GM19043 (cell line): Measurements from ENCODE around the gene COPZ2.
"Not testable (repeated sequence)": the region's sequence is repeated elsewhere in the genome, so short reads cannot be mapped to it uniquely, and the experiment has no call there.

Experiments used
- ATAC-seq: cut with Tn5 transposase; IDR thresholded peaks from one replicate; pipeline ENCODE4 v1.9.1; 2021; ENCODE audit warnings: low read depth; ENCODE audit not compliant: unreplicated experiment

COPZ2 gene

GRCh38 chr17:47989700-47990099, 47.9 kb downstream of the COPZ2 start:
- ATAC-seq: no peak

GRCh38 chr17:47989159-47989558, 48.4 kb downstream of the COPZ2 start:
- ATAC-seq: no peak

- not testable (repeated sequence) for ATAC-seq
These were observed 49.2 kb downstream of the COPZ2 start for GRCh38 chr17:47988445-47988844.

GRCh38 chr17:47987240-47987835, 50.3 kb downstream of the COPZ2 start:
- no peak for ATAC-seq

GRCh38 chr17:47986520-47986919, 51.1 kb downstream of the COPZ2 start:
- no peak for ATAC-seq

- no peak for ATAC-seq
These were observed 53.9 kb downstream of the COPZ2 start for GRCh38 chr17:47983492-47984223.

- no peak for ATAC-seq
These were observed 54.8 kb downstream of the COPZ2 start for GRCh38 chr17:47982645-47983390.

- ATAC-seq: no peak
These were observed 55.4 kb downstream of the COPZ2 start for GRCh38 chr17:47982091-47982617.

GRCh38 chr17:47981462-47981861, 56.1 kb downstream of the COPZ2 start:
- ATAC-seq: no peak

GRCh38 chr17:47980541-47980940, 57.1 kb downstream of the COPZ2 start:
- ATAC-seq: no peak

GRCh38 chr17:47978324-47978723, 59.3 kb downstream of the COPZ2 start:
- no peak for ATAC-seq
